ENCODE data around the gene CCDC12. TPM values are rescaled to one million over a fixed set of nuclear protein-coding genes. Genes with fewer than 3 reads are reported as not detected.

CCDC12 gene
- total and polyA plus RNA-seq, 2 of the 13 experiments (the other 11 are each of a cell fraction or from before 2014, with no cell fraction given) = 30.1 to 49.5 TPM

DNA sequence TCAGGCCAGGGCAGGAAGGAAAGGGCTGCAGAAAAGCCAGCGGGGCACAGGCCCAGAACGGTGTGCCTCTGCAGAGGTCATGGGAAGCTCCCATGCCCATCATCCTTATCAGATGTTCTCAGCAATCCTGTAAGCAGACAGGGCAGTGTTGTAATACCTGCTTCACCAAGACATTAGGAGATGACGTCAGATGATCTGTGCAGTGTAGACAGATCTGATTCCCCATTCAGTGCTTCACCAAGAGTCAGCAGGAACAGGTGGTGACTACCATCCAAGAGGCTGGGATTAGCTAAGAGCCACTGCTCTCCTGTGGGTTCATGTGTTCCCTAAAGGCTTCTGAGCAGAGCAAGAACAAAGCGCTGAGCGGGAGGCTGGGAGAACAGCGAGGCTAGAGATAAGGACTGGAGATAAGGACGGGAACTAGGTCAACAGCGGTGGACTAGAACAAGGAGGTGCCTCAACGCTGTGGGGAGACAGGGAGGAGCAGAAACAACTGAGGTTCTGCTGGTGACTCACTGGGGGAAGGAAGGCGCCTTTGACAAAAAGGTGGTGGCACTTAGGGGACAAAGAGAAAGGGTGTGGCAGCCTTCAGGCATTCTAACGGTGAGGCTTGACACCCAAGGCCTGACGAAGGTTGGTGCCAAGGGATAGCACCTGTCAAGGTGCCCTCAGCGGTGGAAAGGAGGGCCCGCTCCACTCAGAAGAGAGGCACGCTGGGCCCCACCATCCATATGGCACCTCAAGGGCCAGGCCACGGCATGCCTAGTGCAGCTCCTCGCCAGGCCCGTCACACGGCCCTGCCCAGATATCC, 28.4 kb downstream of the CCDC12 start (continued):
- TF ChIP-seq ZBTB37 (CRISPR knock-in tag; IDR thresholded peaks at IDR 0.05) (no peak), AGO2 (optimal IDR thresholded peaks at IDR 0.05; ENCODE audit: low read depth, low read length) (no peak), ZNF44 (CRISPR knock-in tag; IDR thresholded peaks at IDR 0.05) (no peak), ZNF510 (CRISPR knock-in tag; IDR thresholded peaks at IDR 0.05; ENCODE audit: low read depth) (no peak), HOXA3 (CRISPR knock-in tag; IDR thresholded peaks at IDR 0.05) (peak; percentile 64), PRMT3 (CRISPR knock-in tag; IDR thresholded peaks at IDR 0.05; ENCODE audit: borderline replicate concordance, low read depth) (no peak), ETV5 (CRISPR knock-in tag; IDR thresholded peaks at IDR 0.05; ENCODE audit: borderline replicate concordance) (peak; percentile 40; the same call in 1 of the 2 replicates), E2F1 (CRISPR knock-in tag; IDR thresholded peaks at IDR 0.05) (no peak), TBX3 (IDR thresholded peaks at IDR 0.05; ENCODE audit: borderline replicate concordance) (no peak), ZFP36L2 (CRISPR knock-in tag; IDR thresholded peaks at IDR 0.05) (no peak), EHMT2 (IDR thresholded peaks at IDR 0.05; ENCODE audit: borderline replicate concordance, low read depth, low read length) (no peak), ZBTB34 (CRISPR knock-in tag; IDR thresholded peaks at IDR 0.05) (no peak), ZBTB33 (CRISPR knock-in tag; IDR thresholded peaks at IDR 0.05) (no peak; the same call in 1 of the 2 replicates), ZNF644 (CRISPR knock-in tag; IDR thresholded peaks at IDR 0.05; ENCODE audit: low read depth) (peak; percentile 62; the same call in 1 of the 2 replicates), ZSCAN29 (CRISPR knock-in tag; conservative IDR thresholded peaks at IDR 0.05) (0 out of 2 replicates have a peak, but pooled peaks have one; percentile 33), ZNF713 (CRISPR knock-in tag; IDR thresholded peaks at IDR 0.05) (no peak), ZNF547 (CRISPR knock-in tag; IDR thresholded peaks at IDR 0.05) (no peak), RXRA (CRISPR knock-in tag; IDR thresholded peaks at IDR 0.05) (peak; percentile 91), NFE2L2 (IDR thresholded peaks at IDR 0.05; ENCODE audit: low read length) (no peak)
- TF ChIP-seq, protein P1, sequence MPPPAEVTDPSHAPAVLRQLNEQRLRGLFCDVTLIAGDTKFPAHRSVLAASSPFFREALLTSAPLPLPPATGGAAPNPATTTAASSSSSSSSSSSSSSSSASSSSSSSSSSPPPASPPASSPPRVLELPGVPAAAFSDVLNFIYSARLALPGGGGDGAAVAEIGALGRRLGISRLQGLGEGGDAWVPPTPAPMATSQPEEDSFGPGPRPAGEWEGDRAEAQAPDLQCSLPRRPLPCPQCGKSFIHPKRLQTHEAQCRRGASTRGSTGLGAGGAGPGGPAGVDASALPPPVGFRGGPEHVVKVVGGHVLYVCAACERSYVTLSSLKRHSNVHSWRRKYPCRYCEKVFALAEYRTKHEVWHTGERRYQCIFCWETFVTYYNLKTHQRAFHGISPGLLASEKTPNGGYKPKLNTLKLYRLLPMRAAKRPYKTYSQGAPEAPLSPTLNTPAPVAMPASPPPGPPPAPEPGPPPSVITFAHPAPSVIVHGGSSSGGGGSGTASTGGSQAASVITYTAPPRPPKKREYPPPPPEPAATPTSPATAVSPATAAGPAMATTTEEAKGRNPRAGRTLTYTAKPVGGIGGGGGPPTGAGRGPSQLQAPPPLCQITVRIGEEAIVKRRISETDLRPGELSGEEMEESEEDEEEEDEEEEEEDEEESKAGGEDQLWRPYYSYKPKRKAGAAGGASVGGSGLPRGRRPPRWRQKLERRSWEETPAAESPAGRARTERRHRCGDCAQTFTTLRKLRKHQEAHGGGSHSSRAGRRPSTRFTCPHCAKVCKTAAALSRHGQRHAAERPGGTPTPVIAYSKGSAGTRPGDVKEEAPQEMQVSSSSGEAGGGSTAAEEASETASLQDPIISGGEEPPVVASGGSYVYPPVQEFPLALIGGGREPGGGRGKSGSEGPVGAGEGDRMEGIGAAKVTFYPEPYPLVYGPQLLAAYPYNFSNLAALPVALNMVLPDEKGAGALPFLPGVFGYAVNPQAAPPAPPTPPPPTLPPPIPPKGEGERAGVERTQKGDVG (CRISPR knock-in tag; IDR thresholded peaks at IDR 0.05; ENCODE audit: borderline replicate concordance) = no peak
